OCI-LY3 (cell line): ENCODE results near the gene BEND4.

Experiments used
- H2AFZ ChIP-seq: fragments of 200-600, 300-600 bp; shearing (Covaris generic); 2 replicates; pipeline ENCODE4 v1.6.0; 2014; ENCODE audit warnings: antibody characterized with exemption, low read depth, low read length
- H3K27ac ChIP-seq: fragments of 200-600, 300-600 bp; sonication (generic); 2 replicates; pipeline ENCODE4 v1.5.1; 2014; ENCODE audit warnings: mild to moderate bottlenecking, low read length, moderate library complexity, mixed read lengths
- H3K27me3 ChIP-seq: fragments of 200-600, 300-600 bp; sonication (generic); 2 replicates; pipeline ENCODE4 v1.6.1; 2014; ENCODE audit warnings: low read depth, low read length, mixed read lengths
- H3K36me3 ChIP-seq: fragments of 200-600, 300-600 bp; sonication (generic); replicated peaks from 2 replicates; pipeline ENCODE3; 2014; ENCODE audit warnings: low read depth, low read length, mixed read lengths
- H3K4me1 ChIP-seq: fragments of 300-600, 200-600 bp; sonication (generic); 2 replicates; pipeline ENCODE4 v1.6.1; 2014; ENCODE audit warnings: low read length, mixed read lengths
- H3K4me2 ChIP-seq: fragments of 200-600, 300-600 bp; sonication (generic); 2 replicates; pipeline ENCODE4 v1.6.1; 2014; ENCODE audit warnings: low read length, mixed read lengths
- H3K4me3 ChIP-seq: fragments of 300-600, 200-600 bp; sonication (generic); 2 replicates; pipeline ENCODE4 v1.5.1; 2014; ENCODE audit warnings: antibody characterized with exemption, mild to moderate bottlenecking, low read length, moderate library complexity
- H3K79me2 ChIP-seq: fragments of 300-600, 200-600 bp; shearing (Covaris generic); 2 replicates; pipeline ENCODE4 v1.6.1; 2014; ENCODE audit warnings: mild to moderate bottlenecking, low read length, mixed read lengths
- H3K9ac ChIP-seq: fragments of 300-600, 200-600 bp; shearing (Covaris generic); 2 replicates; pipeline ENCODE4 v1.6.0; 2014; ENCODE audit warnings: mild to moderate bottlenecking, low read length, moderate library complexity
- H3K9me3 ChIP-seq: fragments of 200-600, 300-600 bp; shearing (Covaris generic); 2 replicates; pipeline ENCODE4 v1.6.1; 2014; ENCODE audit warnings: low read length, mixed read lengths; ENCODE audit not compliant: insufficient read depth
- H4K20me1 ChIP-seq: fragments of 200-600, 300-600 bp; sonication (generic); 2 replicates; pipeline ENCODE4 v1.6.1; 2016; ENCODE audit warnings: low read length, mixed read lengths; ENCODE audit not compliant: insufficient read depth
- EZH2phosphoT487 ChIP-seq: fragments of 200-600 bp; shearing (Covaris generic); IDR thresholded peaks from 2 replicates; pipeline ENCODE4 v1.6.1; 2018; ENCODE audit warnings: antibody characterized with exemption, mixed run types, low read depth
- TF ChIP-seq, protein P1 (sequence below): fragments of 200-600, 300-600 bp; sonication (generic); IDR thresholded peaks from 2 replicates; pipeline ENCODE4 v1.5.1; 2014; ENCODE audit warnings: antibody characterized with exemption, low read length, low read depth

The BEND4 gene

DNA sequence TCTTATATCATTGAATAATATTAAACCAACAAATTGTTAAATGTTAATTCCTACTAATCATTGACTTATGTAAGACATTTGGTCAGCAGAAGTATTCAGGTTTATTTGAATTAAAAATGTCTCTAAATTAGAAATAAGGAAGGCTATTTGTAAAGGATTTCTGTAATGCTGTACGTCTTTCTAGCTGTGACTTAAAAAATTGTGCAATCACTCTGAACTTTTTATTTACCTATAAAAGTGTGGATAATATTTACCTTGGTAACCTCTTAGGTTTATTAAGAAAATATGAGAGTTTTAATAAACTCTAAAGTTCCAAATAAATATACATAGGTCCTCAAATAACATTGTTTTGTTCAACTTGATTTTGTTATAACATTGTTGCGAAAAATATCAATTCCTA lies 85.2 kb downstream of the BEND4 start:
- Histone ChIP-seq H3K9me3 (no peaks in the 10 kb centered on the region), H3K27ac (no peak overlapping the region), H4K20me1 (no peaks in the 10 kb centered on the region), H3K4me3 (no peak overlapping the region), H3K27me3 (no peaks in the 10 kb centered on the region), H3K79me2 (no peaks in the 10 kb centered on the region), H3K9ac (no peak overlapping the region), H3K4me2 (no peak overlapping the region), H3K4me1 (no peaks in the 10 kb centered on the region), H2AFZ (no peak overlapping the region), H3K36me3 (peaks cover 13% of the 10 kb centered on the region)
- TF ChIP-seq, protein P1, sequence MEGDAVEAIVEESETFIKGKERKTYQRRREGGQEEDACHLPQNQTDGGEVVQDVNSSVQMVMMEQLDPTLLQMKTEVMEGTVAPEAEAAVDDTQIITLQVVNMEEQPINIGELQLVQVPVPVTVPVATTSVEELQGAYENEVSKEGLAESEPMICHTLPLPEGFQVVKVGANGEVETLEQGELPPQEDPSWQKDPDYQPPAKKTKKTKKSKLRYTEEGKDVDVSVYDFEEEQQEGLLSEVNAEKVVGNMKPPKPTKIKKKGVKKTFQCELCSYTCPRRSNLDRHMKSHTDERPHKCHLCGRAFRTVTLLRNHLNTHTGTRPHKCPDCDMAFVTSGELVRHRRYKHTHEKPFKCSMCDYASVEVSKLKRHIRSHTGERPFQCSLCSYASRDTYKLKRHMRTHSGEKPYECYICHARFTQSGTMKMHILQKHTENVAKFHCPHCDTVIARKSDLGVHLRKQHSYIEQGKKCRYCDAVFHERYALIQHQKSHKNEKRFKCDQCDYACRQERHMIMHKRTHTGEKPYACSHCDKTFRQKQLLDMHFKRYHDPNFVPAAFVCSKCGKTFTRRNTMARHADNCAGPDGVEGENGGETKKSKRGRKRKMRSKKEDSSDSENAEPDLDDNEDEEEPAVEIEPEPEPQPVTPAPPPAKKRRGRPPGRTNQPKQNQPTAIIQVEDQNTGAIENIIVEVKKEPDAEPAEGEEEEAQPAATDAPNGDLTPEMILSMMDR, result no peak
- no peak for TF ChIP-seq EZH2phosphoT487

DNA sequence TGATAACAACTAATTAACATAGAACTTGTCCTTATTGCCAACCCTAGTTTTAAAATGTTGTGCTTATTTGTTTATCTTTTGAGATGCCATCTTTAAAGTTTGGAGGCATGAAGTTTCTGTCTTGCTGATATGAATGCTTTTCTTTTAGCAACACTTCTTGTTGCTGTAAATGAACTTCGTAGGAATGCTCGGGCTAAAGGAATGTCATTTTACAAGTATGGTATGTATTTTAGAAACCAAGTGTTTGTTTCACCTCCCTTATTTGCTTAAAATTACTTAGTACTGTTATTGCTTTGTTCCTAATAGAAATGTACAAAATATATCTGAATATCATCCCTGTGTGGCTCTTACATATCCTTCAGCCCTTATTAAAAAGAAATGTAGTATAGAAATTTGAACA lies 86.1 kb downstream of the BEND4 start:
- Histone ChIP-seq H3K4me1 (no peaks in the 10 kb centered on the region), H2AFZ (no peak overlapping the region), H4K20me1 (no peaks in the 10 kb centered on the region), H3K9ac (no peak overlapping the region), H3K36me3 (peaks cover 13% of the 10 kb centered on the region), H3K27me3 (no peaks in the 10 kb centered on the region), H3K27ac (no peak overlapping the region), H3K4me2 (no peak overlapping the region), H3K4me3 (no peak overlapping the region), H3K79me2 (no peaks in the 10 kb centered on the region), H3K9me3 (no peaks in the 10 kb centered on the region)
- TF ChIP-seq EZH2phosphoT487, result no peak
- TF ChIP-seq, protein P1, result no peak
